Calu3 (cell line): ENCODE results near the gene COL13A1. TPM values are rescaled to one million over a fixed set of nuclear protein-coding genes. Genes with fewer than 3 reads are reported as not detected.

Source experiments
- BruUV-seq: library from RNA; stranded (reverse); fragments of 400-500 nt; replicated peaks from 2 replicates; lab custom pipeline; 2021; lab: Mats Ljungman, UMichigan
- CTCF ChIA-PET: fragments of 300-600 bp; sonication (Branson Sonifier 250); formaldehyde crosslinking; loops from one replicate; lab custom pipeline; 2022; ENCODE audit warnings: antibody characterized with exemption; lab: Charles Lee
- DNase-seq: peaks from one replicate; pipeline ENCODE4 v3.0.0; 2022
- H3K27ac Mint-ChIP-seq: one replicate; pipeline ENCODE4 v1.8.0; 2022; ENCODE audit warnings: mixed read lengths; ENCODE audit not compliant: unreplicated experiment
- H3K27me3 Mint-ChIP-seq: one replicate; pipeline ENCODE4 v1.8.0; 2022; ENCODE audit warnings: mixed read lengths; ENCODE audit not compliant: unreplicated experiment
- H3K36me3 Mint-ChIP-seq: one replicate; pipeline ENCODE4 v1.8.0; 2022; ENCODE audit warnings: mild to moderate bottlenecking, moderate library complexity, mixed read lengths; ENCODE audit not compliant: insufficient read depth, unreplicated experiment
- H3K4me1 Mint-ChIP-seq: one replicate; pipeline ENCODE4 v1.8.0; 2022; ENCODE audit warnings: mild to moderate bottlenecking, low read depth, mixed read lengths; ENCODE audit not compliant: unreplicated experiment
- H3K4me3 Mint-ChIP-seq: one replicate; pipeline ENCODE4 v1.8.0; 2022; ENCODE audit warnings: mild to moderate bottlenecking, low read depth, moderate library complexity, mixed read lengths; ENCODE audit not compliant: unreplicated experiment
- H3K9me3 Mint-ChIP-seq: one replicate; pipeline ENCODE4 v1.8.0; 2022; ENCODE audit warnings: low read depth, mixed read lengths; ENCODE audit not compliant: unreplicated experiment
- intact Hi-C: fragments of 100-400 bp; cut with micrococcal nuclease; formaldehyde crosslinking; loops from one replicate; pipeline ENCODE4 v1.10.0; 2022; ENCODE audit not compliant: unreplicated experiment
- total RNA-seq: library from RNA; stranded (reverse); gene quantifications from 2 replicates; pipeline ENCODE4 v1.2.3, GENCODE V29; 2022
- TF ChIP-seq, protein P1 (sequence below): fragments of 200-600 bp; IDR thresholded peaks from one replicate; pipeline ENCODE4 v1.8.0; 2022; ENCODE audit warnings: antibody characterized with exemption; ENCODE audit not compliant: unreplicated experiment

Gene COL13A1
- total RNA-seq, 1 experiment from 2014 or later, result 0.24 TPM

DNA sequence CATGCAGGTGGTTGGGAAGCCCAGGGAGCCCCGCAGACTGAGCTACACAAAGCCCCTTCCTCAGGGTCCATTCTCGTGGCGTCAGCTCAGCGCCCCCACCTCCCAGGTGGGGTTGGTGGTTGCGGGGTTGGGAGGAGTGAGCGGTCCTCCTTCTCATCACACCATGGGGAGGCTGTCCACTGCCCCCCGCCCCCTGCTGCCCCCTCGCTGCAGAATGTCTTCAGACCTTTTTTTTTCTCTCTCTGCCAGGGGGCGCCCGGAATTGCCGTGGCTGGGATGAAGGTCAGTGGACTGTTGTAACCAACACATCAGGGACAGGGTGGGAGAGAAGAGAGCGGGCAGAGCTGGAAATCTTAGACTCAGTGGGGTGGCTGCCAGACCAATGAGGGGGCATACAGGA, 116.3 kb downstream of the COL13A1 start:
- Mint-ChIP-seq H3K4me3 (no peak overlapping the region), H3K4me1 (no peaks in the 10 kb centered on the region), H3K27me3 (peaks cover 99% of the 10 kb centered on the region), H3K36me3 (no peaks in the 10 kb centered on the region), H3K9me3 (no peaks in the 10 kb centered on the region), H3K27ac (no peak overlapping the region)
- TF ChIP-seq, protein P1, sequence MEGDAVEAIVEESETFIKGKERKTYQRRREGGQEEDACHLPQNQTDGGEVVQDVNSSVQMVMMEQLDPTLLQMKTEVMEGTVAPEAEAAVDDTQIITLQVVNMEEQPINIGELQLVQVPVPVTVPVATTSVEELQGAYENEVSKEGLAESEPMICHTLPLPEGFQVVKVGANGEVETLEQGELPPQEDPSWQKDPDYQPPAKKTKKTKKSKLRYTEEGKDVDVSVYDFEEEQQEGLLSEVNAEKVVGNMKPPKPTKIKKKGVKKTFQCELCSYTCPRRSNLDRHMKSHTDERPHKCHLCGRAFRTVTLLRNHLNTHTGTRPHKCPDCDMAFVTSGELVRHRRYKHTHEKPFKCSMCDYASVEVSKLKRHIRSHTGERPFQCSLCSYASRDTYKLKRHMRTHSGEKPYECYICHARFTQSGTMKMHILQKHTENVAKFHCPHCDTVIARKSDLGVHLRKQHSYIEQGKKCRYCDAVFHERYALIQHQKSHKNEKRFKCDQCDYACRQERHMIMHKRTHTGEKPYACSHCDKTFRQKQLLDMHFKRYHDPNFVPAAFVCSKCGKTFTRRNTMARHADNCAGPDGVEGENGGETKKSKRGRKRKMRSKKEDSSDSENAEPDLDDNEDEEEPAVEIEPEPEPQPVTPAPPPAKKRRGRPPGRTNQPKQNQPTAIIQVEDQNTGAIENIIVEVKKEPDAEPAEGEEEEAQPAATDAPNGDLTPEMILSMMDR, result no peak
- CTCF ChIA-PET, result interaction anchor here (1.4 to 1.7 kb wide), 2 partner anchors 32 to 35 kb away, joined by 3 to 5 read pairs; no protein-coding TSS in a partner anchor
- no TSS peak for BruUV-seq
- no peak for DNase-seq
- intact Hi-C loops, result no loop called here

DNA sequence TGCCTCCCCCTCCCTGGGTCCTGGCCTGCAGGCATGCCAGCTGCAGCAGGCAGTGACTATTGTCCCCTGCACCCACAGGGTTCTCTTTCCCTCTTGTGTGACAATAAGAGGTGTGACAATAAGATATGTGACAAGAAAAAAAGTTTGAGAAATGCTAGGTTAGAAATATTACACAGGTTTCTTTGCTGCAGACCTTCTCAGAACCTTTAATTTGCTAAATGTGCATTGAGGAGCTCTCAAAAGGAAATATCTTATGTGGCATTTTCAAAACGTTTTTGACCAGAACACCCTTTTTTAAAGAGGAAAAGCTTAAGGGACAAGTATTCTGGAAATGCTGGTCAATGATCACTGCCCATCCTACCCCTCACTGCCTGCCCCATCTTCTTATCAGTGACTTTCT, 117.5 kb downstream of the COL13A1 start:
- Mint-ChIP-seq H3K4me1 (no peaks in the 10 kb centered on the region), H3K4me3 (no peak overlapping the region), H3K27me3 (peaks cover 100% of the 10 kb centered on the region), H3K36me3 (no peaks in the 10 kb centered on the region), H3K27ac (no peak overlapping the region), H3K9me3 (no peaks in the 10 kb centered on the region)
- no TSS peak for BruUV-seq
- TF ChIP-seq, protein P1, result no peak
- CTCF ChIA-PET, result no interaction called here
- intact Hi-C loops, result no loop called here
- DNase-seq, result no peak

DNA sequence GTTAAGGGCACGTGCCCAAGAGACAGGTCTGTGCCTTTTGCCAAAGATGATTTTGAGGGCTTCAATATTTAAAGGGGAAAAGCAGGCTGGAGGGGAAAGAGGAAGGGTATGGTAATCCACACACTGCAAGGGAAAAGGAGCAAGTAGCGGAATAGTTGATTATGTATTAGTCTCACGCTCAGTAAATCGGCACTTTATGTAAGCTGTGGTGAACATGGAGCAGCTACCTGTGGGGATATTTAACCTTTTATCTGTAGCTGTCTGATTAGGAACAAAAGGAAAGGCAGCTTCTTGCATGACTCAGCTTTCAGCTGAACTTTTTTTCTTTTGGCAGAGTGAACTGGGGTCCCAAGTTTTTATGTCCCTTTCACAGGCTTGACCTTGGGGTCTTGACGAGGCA, 123.4 kb downstream of the COL13A1 start:
- Mint-ChIP-seq H3K4me1 (no peaks in the 10 kb centered on the region), H3K4me3 (no peak overlapping the region), H3K27ac (no peak overlapping the region), H3K36me3 (no peaks in the 10 kb centered on the region), H3K27me3 (peaks cover 100% of the 10 kb centered on the region), H3K9me3 (peaks cover 2% of the 10 kb centered on the region)
- CTCF ChIA-PET, result interaction anchor here (0.7 to 1.5 kb wide), 2 partner anchors 10 to 12 kb away, joined by 3 to 4 read pairs; no protein-coding TSS in a partner anchor
- BruUV-seq, result no TSS peak
- TF ChIP-seq, protein P1, result no peak
- no peak for DNase-seq
- intact Hi-C loops, result no loop called here

DNA sequence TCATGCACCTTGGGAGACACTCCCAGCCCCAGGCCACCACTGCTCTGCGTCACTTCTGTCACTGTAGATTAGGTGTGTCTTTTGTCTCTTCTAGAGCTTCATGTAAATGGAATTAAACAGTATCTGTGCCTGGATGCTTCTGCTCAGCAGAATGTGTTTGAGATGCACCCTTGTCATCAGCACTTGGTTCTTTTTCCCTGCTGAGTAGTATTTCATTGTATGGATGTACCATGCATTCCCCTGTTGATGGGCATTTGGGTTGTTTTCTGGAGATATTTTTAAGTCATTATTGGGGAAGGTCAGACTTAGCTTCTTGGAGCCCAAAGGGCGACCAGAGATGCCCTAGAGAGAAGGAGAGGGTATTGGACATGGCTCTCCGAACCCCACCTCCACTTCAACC, 126.6 kb downstream of the COL13A1 start:
- TF ChIP-seq, protein P1, result no peak
- DNase-seq, result no peak
- Mint-ChIP-seq H3K9me3 (peaks cover 2% of the 10 kb centered on the region), H3K27ac (no peak overlapping the region), H3K27me3 (peaks cover 100% of the 10 kb centered on the region), H3K36me3 (no peaks in the 10 kb centered on the region), H3K4me1 (no peaks in the 10 kb centered on the region), H3K4me3 (no peak overlapping the region)
- intact Hi-C loops, result no loop called here
- BruUV-seq, result no TSS peak
- CTCF ChIA-PET, result interaction anchor here (0.9 to 1.2 kb wide), 2 partner anchors 30 to 89 kb away, joined by 3 read pairs; no protein-coding TSS in a partner anchor
